Activated CD8-positive, alpha-beta memory T cell treated with anti-CD3 and anti-CD28 coated beads, Interleukin-2, amount 50 U/mL, for 1 hour (primary cell): Measurements from ENCODE around the gene CIDEA.
"Not testable (repeated sequence)": the region's sequence is repeated elsewhere in the genome, so short reads cannot be mapped to it uniquely, and the experiment has no call there.

Experiments used
- DNase-seq: peaks from one replicate; pipeline ENCODE4 v3.0.0-alpha.2; 2020; ENCODE audit errors: extremely low read depth

The CIDEA gene, protein sequence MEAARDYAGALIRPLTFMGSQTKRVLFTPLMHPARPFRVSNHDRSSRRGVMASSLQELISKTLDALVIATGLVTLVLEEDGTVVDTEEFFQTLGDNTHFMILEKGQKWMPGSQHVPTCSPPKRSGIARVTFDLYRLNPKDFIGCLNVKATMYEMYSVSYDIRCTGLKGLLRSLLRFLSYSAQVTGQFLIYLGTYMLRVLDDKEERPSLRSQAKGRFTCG

DNA sequence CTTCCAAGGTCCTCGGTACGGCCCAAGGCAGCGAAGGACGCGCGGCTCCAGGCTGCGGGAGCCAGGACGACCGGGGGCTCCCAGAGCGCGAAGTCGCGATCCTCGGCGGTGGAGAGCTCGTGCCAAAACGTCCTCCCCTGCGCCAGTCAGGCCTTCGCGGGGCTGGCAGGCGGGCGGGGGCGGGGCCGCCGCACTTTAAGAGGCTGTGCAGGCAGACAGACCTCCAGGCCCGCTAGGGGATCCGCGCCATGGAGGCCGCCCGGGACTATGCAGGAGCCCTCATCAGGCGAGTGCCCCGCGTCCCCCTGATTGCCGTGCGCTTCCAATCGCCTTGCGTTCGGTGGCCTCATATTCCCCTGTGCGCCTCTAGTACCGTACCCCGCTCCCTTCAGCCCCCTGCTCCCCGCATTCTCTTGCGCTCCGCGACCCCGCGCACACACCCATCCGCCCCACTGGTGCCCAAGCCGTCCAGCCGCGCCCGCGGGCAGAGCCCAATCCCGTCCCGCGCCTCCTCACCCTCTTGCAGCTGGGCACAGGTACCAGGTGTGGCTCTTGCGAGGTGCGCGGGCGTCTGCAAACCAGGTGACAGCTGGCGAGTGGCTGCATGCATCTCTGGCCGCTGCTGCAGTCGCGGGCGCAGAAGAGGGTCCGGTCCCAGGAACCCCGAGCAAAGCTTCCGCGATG is at the start of gene CIDEA:
Gene CIDEA, plus strand, starts transcription at position 226 of the 684 bp plus-strand sequence. Its CDS starts 23 bp downstream, at position 249.
- no peak for DNase-seq

DNA sequence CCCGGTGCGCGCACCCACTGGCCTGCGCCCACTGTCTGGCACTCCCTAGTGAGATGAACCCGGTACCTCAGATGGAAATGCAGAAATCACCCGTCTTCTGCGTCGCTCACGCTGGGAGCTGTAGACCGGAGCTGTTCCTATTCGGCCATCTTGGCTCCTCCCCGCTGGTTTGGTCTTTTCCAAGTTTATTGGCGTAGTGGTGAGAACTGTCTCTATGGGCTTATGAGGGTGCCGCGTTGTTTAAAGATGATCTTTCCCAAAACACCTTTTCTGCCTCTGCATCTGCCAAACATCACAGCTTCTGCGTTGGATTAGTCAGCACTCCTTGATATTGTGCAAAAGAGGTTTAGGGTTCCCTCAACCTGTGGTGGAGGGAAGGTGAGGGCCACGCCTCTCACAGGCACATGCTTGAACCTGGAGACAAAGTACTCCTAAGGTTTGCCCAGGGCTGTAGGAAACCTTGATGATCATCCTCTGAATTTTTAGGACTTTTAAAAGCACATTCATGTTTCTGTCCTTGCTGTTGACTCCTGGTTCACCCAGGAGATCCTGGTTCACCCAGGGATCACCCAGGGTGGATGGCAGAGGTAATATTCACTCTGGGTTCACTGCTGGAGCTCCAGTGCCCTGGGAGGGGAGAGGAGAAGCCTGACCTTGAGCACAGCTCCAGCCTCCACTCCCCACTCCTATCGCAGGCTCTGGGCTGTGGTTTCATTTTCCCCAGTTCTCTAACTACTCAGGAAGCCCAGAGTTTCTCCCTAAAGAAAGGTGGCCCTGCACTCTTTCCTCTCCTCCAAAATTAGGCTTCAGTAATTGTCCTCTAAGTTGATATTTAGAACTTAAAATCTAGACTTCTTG is 45.6 kb upstream of the CIDEA start:
- not testable (repeated sequence) for DNase-seq

DNA sequence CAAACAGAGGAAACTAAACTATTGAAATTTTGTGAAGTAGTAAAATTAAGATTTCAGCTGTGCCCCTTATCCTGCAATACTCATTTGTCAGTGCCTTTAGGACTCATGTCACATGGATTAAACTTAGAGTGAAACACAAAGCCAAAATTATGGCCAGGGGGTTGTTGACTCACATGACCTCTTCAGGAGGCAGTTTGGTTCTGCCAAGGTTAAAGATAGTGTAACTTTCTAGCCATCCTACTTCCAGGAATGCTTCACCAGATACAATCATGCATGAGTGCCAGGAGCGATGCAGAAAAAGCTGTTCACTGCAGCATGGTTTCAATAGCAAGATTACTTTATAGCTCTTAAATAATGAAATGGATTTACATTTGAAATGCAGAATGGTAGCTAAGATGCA is 41.9 kb upstream of the CIDEA start:
- not testable (repeated sequence) for DNase-seq

DNA sequence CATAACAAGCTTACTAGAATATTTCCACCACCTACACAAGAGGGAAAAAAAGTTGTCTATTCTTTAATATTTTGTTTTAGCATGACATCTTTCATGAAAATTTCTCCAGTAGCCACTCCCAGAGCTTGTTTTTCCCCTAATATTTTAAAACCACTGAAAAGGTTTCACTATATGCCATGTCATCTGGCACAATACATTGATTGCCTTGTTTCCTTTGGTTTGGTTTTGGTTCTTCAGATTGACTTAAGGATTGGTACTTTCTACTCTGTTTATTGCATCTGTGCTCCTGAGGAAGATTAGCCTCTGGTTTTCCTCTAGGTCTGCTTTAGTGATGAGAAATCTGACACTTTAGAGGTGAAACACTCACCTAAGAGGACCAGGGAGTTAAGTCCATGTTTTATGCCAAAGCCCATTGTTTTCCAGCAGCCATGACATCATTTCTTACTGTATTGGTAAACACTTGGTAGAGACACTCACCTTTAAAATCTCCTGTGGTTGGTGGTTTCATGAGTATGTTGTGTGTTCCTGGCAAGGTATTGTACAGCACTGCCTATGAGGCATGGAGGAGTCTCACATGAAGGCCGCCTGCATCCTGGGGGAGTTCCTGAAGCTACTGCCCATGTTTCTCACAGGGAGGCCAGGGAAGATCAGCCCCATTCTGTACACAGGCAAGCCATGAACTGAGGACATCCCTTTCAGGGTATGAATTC is 39.7 kb upstream of the CIDEA start:
- not testable (repeated sequence) for DNase-seq

DNA sequence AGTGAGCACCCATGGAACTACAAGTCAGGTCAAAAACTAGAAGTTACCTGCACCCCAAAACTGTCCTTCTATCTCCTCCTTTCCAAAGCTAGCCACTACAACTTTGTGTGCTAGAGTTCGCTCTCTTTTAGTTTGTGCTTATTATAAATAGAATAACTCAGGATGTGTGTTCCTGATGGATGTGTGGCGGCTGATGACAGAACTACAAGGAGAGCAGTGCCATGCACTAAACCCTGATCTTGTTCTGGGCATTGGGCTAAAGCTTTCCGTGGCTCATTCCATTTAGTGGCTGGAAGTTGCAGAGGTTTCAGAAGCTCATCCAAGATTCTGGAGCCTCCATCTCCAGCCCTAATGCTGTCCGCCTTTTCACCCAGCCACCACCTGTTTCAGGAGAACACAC is 37.7 kb upstream of the CIDEA start:
- not testable (repeated sequence) for DNase-seq

DNA sequence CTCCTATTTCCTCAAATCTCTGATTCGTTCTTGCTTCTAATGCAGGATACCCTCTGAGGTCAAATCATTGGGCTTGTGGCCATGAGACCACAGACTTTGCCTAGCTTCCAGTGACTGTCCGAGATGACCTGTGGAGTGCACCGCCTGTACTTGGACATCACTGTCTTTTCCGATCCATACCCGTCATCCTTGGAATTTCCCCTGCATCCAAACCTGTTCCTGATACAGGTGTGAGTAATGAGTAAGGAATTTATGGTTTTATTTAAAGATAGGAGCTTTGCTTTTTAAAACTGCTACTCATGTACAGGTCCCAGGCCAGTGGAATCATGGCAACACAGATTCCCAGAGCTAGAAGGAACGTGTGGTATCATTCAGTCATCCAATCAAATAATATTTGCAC is 35.6 kb upstream of the CIDEA start:
- DNase-seq, result not testable (repeated sequence)

DNA sequence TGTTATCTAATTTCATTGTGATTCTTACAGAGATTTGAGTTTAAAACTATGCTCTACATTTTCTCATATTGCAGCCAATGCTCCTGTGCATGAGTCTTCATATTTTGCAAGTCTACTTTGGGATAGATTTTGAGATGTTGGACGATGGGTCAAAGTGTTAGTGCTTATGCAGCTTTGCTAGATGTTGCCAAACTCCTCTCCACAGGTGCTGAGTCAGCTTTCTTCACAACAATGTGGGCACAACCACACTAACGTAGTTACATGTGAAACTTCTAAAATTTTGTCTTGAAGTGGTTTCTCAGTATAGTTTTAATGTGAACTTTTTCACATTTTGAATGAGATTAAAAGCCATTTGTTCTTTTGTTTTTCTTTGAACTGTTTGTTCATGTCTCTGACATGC is 32.1 kb upstream of the CIDEA start:
- DNase-seq, result not testable (repeated sequence)

DNA sequence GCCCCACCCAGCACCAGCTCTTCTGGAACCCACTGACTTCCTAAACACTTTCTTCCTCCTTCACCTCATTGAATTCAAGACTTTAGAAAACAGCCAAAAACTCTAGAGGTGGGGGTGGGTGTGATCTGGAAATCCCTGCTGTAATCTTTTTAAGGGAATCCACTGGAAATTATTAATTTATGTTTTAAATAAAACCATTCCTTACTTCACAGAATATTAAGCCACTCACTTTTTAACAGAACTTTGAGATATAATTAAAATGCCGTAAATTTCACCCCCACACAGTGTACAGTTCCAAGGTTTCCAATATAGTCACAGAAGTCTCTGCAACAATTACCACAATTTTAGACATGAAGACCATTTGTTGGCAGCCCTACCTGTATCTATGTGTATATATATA is 30.8 kb upstream of the CIDEA start:
- DNase-seq, result not testable (repeated sequence)

DNA sequence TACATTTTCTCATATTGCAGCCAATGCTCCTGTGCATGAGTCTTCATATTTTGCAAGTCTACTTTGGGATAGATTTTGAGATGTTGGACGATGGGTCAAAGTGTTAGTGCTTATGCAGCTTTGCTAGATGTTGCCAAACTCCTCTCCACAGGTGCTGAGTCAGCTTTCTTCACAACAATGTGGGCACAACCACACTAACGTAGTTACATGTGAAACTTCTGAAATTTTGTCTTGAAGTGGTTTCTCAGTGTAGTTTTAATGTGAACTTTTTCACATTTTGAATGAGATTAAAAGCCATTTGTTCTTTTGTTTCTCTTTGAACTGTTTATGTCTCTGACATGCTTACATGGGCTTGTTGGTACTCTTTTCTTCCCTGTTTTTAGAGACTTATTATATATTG is 27.4 kb upstream of the CIDEA start:
- DNase-seq, result not testable (repeated sequence)

DNA sequence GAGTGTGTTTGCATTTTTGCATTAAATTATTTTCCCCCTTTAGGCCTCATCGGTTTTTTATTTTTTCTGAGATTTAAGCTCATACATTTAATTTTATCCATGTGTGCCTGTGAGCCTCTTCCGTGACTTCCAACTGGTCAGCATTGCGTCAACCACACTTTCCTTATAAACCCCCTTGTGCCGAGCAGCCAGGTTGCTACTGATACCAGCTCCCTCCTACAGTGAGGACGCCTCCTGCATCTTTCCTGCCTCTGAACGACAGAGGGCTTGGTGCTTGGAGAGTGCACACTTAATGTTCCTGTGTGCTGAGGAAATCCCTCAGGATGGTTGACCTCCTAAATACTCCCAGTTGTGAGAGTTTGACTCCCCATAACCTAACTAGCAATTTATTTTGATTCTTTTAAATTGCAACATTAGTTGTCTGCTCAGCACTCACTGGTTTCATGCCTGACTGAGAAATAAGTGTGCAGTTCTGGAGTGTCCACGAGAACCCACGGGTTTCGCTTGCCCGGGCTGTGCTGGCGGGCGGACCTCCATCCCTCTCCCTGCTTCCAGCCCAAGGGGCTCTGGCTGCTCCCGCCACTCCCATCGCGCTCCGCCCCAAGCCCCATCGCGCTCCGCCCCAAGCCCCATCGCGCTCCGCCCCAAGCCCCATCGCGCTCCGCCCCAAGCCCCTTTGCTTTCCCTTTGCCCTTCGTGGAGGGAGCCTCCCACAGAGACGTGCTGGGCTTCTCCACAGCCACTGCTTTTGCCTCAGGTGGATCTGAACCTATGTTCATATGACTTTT is 26.6 kb upstream of the CIDEA start:
- not testable (repeated sequence) for DNase-seq

DNA sequence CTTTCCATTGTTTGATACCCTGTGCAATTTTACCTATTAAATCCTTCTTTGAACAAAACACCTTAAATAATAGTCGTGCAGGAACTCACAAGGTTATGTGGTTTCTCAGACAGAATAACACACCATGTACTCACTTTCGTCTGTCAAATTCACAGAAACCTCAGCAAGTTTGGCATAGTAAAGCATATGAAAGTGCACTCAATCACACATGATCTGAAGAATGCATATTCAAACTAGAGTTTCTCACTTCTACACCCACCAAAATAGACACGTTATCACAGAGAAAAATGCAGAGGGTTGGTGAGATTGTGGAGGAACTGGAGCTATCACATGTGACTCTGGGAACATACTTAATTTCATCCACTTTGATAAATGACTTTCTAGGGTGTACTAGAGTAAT is 25.9 kb upstream of the CIDEA start:
- DNase-seq, result not testable (repeated sequence)

DNA sequence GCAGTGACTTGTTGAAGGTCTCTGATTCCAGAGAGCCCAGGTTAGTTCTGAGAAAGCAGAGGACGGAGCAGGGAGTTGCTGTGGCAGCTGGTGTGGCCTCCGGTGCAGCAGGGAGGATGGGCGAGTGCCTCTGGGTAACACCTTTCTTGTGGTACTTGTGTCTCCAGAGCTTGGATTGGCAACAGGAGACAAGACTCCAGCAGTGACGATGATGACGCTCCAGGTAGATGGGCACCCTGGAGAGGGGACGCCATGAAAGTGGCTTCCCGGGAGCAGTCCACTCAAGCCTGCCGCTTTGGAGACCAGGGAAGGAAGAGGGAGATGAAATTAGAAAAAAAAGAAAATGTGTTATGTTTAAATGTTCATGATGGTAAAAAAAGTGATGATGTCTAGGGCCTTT is 23.6 kb upstream of the CIDEA start:
- not testable (repeated sequence) for DNase-seq

DNA sequence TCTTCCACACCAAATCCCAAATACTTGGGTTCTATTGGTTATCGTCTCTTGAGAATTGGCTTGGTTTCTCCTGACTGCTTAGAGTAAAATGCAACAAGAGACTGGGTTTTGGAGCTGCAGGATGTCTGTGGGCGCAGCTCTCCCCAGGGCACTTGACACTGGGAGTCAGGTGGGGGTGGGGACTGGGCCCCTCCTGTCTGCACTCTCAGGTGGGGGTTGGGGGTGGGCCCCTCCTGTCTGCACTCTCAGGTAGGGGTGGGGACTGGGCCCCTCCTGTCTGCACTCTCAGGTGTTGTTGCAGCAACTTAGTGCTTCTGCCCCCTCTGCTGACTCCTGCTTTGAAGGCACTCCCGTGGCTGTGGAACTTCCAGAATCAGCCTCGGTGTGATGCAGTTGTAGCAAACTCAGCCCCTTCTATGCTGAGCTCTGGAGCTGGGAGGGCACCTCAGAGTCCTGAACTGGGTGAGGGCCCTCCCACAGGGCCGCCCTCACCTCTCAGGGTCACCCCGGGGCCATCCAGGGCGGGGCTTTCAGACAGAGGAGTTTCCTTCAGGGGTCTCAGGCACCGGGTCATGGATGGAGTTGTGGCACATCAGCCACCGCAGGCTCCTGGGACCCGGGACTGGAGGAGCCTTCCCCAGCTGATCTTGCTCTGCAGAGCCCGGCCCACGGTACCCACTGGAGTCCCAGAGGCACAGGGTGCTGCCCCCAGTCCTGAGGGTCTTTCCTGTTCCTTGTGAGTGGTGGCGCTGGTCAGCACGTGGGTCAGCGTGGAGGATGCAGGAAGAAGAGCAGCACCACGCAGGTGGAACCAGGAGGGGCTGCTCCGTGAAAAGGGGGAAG is 22.9 kb upstream of the CIDEA start:
- DNase-seq, result no peak

DNA sequence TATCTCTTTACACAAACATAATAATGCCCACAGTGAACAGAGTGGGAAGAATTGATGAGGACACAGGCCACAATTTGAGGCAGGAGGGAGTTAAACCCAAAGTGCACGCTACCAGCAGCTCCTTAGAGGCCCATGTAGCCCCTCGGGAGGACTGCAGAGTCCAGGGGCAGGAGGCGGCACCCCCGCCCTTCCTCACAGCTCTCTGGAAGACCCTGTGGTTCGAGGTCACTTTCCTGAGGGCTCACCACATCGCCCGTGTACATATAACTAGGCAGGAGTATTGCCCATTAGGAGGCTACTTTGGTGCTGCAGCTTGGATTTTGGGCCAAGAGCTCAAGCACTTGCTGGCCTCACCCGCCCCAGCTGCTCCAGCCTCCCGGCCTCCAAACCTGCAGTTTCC is 22.2 kb upstream of the CIDEA start:
- no peak for DNase-seq

DNA sequence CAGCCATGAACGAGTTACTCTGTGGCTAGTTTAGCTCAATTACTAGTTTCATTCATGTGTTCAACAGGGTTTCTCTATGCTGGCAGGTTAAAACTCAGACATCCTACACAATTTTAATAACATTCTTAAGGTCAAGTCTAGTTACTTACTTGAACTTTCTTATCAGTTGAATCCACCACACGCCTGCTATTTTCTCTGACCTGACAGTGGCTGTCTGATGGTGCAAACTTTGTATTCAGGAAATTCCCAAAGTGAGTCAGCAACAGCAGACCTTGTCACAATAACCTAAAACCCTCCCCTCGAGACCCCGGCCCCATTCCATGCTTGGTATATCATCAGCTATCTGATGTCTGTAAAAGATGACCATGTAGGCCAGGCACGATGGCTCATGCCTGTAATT is 20.8 kb upstream of the CIDEA start:
- no peak for DNase-seq

DNA sequence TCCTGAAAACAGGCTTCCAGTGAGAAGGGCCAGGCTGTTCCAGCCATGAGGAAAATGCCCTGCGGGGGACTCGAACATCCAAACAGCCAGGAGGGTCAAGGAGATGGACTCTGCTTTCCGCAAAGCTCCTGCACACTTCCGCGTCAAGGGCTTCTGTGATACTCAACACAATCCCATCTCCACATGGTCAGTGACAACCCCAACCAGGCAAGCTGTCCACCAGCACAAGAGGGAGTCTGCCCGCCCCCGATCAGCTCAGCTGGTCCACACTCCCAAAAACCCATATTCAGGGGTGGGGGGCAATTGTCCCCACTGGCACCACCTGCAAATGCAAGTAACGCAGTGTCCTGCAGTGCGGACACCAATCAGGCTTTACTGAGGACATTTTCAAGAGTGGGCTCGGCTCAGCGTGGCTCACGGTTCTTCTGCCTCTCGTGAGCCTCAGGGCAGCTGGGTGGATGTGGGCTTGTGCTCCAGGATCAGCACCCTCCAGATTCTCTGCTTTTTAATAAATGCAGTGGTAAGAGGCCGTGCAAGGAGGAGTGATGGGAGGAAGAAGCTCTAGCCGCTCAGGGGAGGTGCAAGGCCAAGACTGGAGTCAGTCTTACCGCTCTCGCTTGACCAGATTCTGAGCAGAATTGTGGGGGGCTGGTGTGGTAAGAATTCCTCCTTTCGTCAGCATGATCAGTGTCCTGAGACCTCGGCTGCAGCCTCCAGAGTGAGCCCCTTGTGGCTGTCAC is 19.5 kb upstream of the CIDEA start:
- DNase-seq, result no peak

DNA sequence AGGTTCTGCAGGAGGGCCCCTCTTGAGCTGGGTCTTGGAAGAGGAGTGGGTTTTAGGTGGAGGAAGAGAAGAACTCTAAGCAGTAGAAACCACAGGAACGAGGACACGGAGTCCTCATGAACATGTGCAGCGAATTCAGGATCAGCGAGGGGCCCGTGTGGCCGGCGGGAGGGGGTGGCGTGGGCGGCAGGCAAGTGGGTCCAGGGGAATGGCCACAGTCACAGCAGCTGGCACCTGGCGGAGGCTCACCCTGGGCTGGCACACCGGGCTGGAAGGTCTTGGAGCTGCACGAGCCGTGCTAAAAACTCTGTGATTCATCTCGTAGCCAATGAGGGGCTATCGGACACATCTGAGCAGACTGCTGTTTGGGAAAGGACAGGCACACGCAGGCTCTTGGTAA is 18.0 kb upstream of the CIDEA start:
- DNase-seq, result no peak

DNA sequence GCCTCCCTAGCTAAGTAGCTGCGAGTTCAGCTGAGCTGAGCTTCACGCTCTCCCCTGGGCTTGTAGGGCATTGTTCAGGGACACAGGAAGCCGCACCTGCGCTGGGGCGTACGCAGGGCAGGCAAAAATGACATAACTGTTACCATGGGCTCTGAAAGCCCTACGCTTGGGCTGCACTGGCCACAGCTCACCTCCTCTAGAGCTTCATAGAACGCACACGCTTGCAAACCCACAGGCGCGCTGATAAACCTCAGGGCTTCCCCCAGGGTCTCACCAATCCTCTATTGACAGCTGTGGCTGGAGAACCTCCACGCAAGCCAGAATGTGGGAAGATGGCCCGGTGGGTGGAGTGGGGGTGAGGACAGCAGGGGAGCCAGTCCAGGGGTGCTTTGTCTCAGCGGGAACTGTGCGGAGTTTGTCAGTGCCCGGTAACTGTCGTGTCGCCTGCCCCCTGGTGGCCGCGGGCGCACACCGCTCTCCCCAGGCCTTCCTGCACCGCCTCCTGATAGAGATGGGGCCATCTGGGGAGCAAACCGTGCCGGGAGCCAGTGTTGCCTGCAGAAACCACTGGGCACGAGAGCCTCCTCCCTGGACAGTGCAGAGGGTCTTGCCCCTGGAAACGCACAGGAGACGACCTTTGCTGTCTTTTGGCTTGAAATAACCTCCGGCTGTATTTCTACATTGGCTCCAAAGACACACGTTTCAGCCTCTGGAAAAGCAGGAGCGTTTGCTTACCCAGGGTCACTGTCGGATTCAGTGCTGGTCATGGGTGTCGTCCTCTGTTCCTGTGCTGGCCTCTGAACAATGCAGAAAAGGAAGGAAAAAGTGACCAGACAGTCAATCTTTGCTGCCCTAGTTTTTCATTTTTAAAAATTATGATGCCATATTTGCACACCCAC is 17.0 kb upstream of the CIDEA start:
- DNase-seq, result no peak

DNA sequence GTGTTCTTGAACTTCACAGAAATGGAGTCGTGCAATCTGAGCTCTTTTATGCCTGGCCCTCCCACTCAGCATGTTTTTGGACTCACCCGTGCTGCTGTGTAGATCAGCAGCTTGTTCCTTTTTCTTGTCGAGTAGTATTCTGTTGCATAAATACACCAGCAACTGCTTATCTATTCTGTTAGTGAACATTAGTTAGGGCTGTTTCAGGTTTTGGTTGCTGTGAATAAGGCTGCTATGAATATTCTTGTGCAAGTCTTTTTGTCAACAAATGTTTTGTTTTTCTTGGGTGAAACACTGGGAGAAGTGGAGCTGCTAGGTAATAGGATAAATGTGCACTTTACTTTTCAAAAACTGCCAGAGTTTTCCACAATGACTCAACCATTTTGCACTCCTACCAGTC is 15.3 kb upstream of the CIDEA start:
- no peak for DNase-seq
